ENCODE data around the gene PTPRH.

The PTPRH gene

DNA sequence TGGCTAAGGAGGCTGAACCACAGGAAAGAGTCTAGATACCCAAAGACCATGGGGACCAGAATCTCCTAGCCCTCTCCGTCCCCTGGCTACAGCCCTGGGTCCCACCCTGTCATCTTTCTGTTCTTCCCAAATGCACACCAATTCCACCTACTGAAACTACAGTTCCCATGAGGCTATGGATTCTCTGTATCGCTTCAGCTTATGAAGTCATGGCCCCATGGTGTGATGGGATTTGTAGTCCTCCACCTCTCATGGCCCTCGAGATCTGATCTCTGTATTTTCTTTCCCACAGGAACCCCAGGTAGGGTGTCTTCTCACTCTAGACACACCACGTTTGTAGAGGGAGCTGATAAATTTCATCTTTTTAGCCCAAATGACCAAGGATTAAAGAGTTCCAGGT is 11.8 kb downstream of the PTPRH start:
- TF ChIP-seq, protein P1, sequence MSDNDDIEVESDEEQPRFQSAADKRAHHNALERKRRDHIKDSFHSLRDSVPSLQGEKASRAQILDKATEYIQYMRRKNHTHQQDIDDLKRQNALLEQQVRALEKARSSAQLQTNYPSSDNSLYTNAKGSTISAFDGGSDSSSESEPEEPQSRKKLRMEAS (IDR thresholded peaks at IDR 0.05; ENCODE audit: low read depth, low read length) = no peak
- TF ChIP-seq POLR2A (IDR thresholded peaks at IDR 0.05; ENCODE audit: extremely low read depth, insufficient read length) (no peak), MYC (IDR thresholded peaks at IDR 0.05; ENCODE audit: low read depth, low read length) (no peak)
- TF ChIP-seq, protein P2, sequence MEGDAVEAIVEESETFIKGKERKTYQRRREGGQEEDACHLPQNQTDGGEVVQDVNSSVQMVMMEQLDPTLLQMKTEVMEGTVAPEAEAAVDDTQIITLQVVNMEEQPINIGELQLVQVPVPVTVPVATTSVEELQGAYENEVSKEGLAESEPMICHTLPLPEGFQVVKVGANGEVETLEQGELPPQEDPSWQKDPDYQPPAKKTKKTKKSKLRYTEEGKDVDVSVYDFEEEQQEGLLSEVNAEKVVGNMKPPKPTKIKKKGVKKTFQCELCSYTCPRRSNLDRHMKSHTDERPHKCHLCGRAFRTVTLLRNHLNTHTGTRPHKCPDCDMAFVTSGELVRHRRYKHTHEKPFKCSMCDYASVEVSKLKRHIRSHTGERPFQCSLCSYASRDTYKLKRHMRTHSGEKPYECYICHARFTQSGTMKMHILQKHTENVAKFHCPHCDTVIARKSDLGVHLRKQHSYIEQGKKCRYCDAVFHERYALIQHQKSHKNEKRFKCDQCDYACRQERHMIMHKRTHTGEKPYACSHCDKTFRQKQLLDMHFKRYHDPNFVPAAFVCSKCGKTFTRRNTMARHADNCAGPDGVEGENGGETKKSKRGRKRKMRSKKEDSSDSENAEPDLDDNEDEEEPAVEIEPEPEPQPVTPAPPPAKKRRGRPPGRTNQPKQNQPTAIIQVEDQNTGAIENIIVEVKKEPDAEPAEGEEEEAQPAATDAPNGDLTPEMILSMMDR (IDR thresholded peaks at IDR 0.05; ENCODE audit: low read depth, low read length) = no peak
- DNase-seq (ENCODE audit: low read depth) = peak; percentile 37
- no peak overlapping the region for H3K4me3 ChIP-seq (ENCODE audit: low read depth, low read length)

DNA sequence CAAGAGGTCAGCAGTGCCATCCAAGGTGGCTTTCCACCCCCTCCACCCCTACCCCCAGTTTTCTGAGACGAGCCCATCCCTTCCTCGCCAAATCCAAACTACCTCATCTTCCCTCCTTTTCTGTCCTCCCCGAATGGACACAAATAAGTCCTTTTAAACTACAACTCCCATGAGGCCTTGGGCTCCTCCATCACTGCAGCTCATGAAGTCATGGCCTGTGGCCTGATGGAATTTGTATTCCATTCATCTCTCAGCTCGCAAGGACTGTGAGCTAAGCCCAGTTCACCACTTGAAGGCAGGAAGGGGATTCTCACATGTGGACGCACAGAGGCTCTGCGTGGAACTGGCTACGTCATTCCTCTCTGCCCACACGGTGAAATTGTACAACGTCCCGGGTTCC is 12.5 kb downstream of the PTPRH start:
- TF ChIP-seq MYC (IDR thresholded peaks at IDR 0.05; ENCODE audit: low read depth, low read length) = no peak
- TF ChIP-seq, protein P2 (IDR thresholded peaks at IDR 0.05; ENCODE audit: low read depth, low read length) = no peak
- TF ChIP-seq, protein P1 (IDR thresholded peaks at IDR 0.05; ENCODE audit: low read depth, low read length) = no peak
- no peak for TF ChIP-seq POLR2A (IDR thresholded peaks at IDR 0.05; ENCODE audit: extremely low read depth, insufficient read length)
- DNase-seq (ENCODE audit: low read depth) = peak; percentile 38

DNA sequence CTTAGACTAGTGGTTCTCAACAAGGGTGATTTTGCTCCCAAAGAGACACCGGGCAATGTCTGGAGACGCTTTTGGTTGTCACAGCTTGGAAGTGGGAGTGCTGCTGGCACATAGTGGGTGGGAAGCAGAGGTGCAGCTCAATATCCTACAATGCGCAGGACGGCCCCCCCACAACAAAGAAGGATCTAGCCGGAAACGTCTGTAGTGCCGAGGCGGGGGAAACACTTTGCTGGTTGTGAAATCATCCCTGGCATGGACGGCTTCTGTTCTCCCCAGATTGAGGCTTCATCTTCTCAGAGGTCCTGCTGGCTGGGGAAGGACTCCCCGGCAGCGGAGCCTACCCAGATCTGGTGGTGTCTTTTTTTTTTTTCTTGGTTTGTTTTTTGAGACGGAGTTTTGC is 15.8 kb downstream of the PTPRH start:
- H3K4me3 ChIP-seq (ENCODE audit: low read depth, low read length) = peak overlapping the region; percentile 6
- TF ChIP-seq MYC (IDR thresholded peaks at IDR 0.05; ENCODE audit: low read depth, low read length) (no peak), POLR2A (IDR thresholded peaks at IDR 0.05; ENCODE audit: extremely low read depth, insufficient read length) (no peak)
- TF ChIP-seq, protein P1 (IDR thresholded peaks at IDR 0.05; ENCODE audit: low read depth, low read length) = 0 out of 2 replicates have a peak, but pooled peaks have one; percentile 11
- DNase-seq (ENCODE audit: low read depth) = peak; percentile 66

More for the DNA sequence above, 12.5 kb downstream of the PTPRH start:
- no peak overlapping the region for H3K4me3 ChIP-seq (ENCODE audit: low read depth, low read length)

DNA sequence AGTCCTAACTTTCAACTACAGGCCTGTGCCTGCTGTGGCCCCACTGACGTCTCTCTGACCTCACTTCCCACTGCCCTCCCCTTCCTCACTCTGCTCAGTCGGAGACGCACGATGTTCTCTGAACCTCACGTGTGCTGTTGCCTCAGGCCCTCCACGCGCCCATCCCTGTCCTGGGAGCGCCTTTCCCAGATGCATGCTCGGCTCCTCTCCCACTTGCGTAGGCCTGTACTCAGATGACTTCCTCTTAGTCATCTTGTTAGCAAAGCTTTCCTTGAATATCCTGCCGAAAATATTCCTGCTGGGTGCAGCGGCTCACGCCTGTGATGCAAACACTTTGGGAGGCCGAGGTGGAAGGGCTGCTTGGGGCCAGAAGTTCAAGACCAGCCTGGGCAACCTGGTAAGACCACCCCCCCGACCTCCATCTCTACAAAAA is 19.9 kb downstream of the PTPRH start:
- TF ChIP-seq MYC (IDR thresholded peaks at IDR 0.05; ENCODE audit: low read depth, low read length) (no peak), POLR2A (IDR thresholded peaks at IDR 0.05; ENCODE audit: extremely low read depth, insufficient read length) (no peak)
- TF ChIP-seq, protein P1 (IDR thresholded peaks at IDR 0.05; ENCODE audit: low read depth, low read length) = no peak
- TF ChIP-seq, protein P2 (IDR thresholded peaks at IDR 0.05; ENCODE audit: low read depth, low read length) = no peak
- no peak overlapping the region for H3K4me3 ChIP-seq (ENCODE audit: low read depth, low read length)
- DNase-seq (ENCODE audit: low read depth) = no peak

DNA sequence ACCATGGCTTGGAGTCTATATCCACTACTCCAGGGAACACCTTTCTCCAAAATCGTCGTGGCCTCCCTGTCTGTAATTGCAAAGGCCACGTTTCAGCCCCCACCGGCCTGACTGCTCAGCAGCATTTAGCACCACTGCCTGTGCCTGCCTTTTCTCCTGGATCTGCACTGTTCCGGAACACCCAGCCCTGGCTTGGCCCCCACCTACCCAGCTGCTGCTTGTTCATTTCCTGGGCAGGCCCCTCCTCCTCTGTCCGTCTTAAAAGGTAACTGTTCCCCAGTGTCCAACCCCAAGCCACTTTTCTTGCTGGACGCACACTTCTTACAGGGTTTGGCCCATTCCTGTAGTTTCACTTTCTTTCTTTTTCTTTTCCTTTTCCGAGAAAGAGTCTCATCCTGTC is 20.7 kb downstream of the PTPRH start:
- H3K4me3 ChIP-seq (ENCODE audit: low read depth, low read length) = no peak overlapping the region
- TF ChIP-seq, protein P1 (IDR thresholded peaks at IDR 0.05; ENCODE audit: low read depth, low read length) = no peak
- TF ChIP-seq MYC (IDR thresholded peaks at IDR 0.05; ENCODE audit: low read depth, low read length) (no peak), POLR2A (IDR thresholded peaks at IDR 0.05; ENCODE audit: extremely low read depth, insufficient read length) (no peak)
- TF ChIP-seq, protein P2 (IDR thresholded peaks at IDR 0.05; ENCODE audit: low read depth, low read length) = no peak
- no peak for DNase-seq (ENCODE audit: low read depth)

DNA sequence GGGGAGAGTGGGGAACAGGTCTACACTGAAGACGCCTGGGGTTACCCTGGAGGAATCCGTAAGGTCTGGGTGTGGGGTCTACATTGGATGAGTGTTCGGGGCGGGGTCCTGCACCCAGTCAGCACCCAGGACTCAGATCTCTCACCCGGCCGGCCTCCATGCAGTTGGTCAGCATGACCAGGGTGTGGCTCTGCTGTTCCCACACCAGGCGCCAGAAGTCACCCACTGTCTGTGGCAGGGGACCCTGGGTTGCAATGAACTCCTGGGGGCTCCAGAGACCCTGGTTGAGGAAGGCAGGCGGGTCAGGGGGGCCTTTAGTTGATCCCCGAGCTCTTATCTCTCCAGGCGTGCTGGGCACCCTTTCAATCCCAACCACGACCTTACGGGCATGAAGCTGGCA is 23.2 kb downstream of the PTPRH start:
- TF ChIP-seq, protein P1 (IDR thresholded peaks at IDR 0.05; ENCODE audit: low read depth, low read length) = no peak
- no peak for TF ChIP-seq POLR2A (IDR thresholded peaks at IDR 0.05; ENCODE audit: extremely low read depth, insufficient read length)
- no peak for TF ChIP-seq MYC (IDR thresholded peaks at IDR 0.05; ENCODE audit: low read depth, low read length)
- TF ChIP-seq, protein P2 (IDR thresholded peaks at IDR 0.05; ENCODE audit: low read depth, low read length) = no peak
- no peak for DNase-seq (ENCODE audit: low read depth)
- H3K4me3 ChIP-seq (ENCODE audit: low read depth, low read length) = no peak overlapping the region

Data from NB4 (cell line).